Heart right ventricle (tissue), 16 donors: ENCODE measurements around the gene CCNG1. TPM values are rescaled to one million over a fixed set of nuclear protein-coding genes. Genes with fewer than 3 reads are reported as not detected.

ENCODE experiments used
- ATAC-seq, 8 donors: fragments of 200-7000 bp; cut with Tn5 transposase; one replicate each; pipeline ENCODE4 v1.9.1; 2020; ENCODE audit warnings: mild to moderate bottlenecking in 8 of 8, moderate library complexity in 8 of 8, moderate number of reproducible peaks in 1 of 8
- DNase-seq, 2 donors: peaks; one replicate each; pipeline ENCODE4 v3.0.0-alpha.2; 2020
- H3K27ac ChIP-seq, 10 donors: fragments of 200-600 bp; sonication (generic) in 2 of 10; one replicate each; pipeline versions ENCODE4 v1.5.0 to v1.8.0; 2020 to 2022; ENCODE audit warnings: mild to moderate bottlenecking in 3 of 10
- H3K27me3 ChIP-seq, 7 donors: fragments of 200-600 bp; one replicate each; pipeline ENCODE4 v1.8.0; 2021 to 2022; ENCODE audit warnings: mild to moderate bottlenecking in 2 of 7
- H3K36me3 ChIP-seq, 9 donors: fragments of 200-600 bp; sonication (generic) in 1 of 9; one replicate each; pipeline versions ENCODE4 v1.5.0 to v1.8.0; 2020 to 2022; ENCODE audit warnings: mild to moderate bottlenecking in 2 of 9
- H3K4me1 ChIP-seq, 9 donors: fragments of 200-600 bp; sonication (generic) in 1 of 9; one replicate each; pipeline versions ENCODE4 v1.5.0 to v1.8.0; 2020 to 2022; ENCODE audit warnings: mild to moderate bottlenecking in 4 of 9
- H3K4me3 ChIP-seq, 10 donors: fragments of 200-600 bp; sonication (generic) in 2 of 10; one replicate each; pipeline versions ENCODE4 v1.5.0 to v1.8.0; 2020 to 2022; ENCODE audit warnings: mild to moderate bottlenecking in 7 of 10, moderate library complexity in 2 of 10
- H3K9me3 ChIP-seq, 11 donors: fragments of 200-600 bp in 10 of 11; sonication (generic) in 2 of 11; one replicate each; pipeline versions ENCODE4 v1.5.0 to v1.8.0; 2013 to 2022; ENCODE audit warnings: mild to moderate bottlenecking in 2 of 11, control low read depth in 1 of 11, moderate library complexity in 1 of 11
- WGBS, 2 donors: extraction: QIAGEN DNeasy Blood & Tissue Kit; methylation state at CpG; one replicate each; pipeline ENCODE4 v1.1.7; 2013; ENCODE audit warnings: inconsistent platforms in 1 of 2; 5-methylcytosine and 5-hydroxymethylcytosine counted together
- intact Hi-C, 10 donors: fragments of 100-400 bp; cut with DNase I; formaldehyde crosslinking; loops; one replicate each; pipeline versions ENCODE4 v1.11.1 to v1.14.2; 2022
- polyA plus RNA-seq, 2 donors: library from polyadenylated mRNA; stranded (reverse); fragments of 200-250 nt; gene quantifications; one replicate each; pipeline ENCODE4 v1.2.3, GENCODE V29; 2013
- total RNA-seq, 10 donors: library from RNA; stranded (reverse); fragmentation: NEBNext Ultra II Directional in 3 of 10; extraction: Animal tissue kit (Norgen Biotek cat#: 25700) in 3 of 10; gene quantifications; one replicate each; pipeline versions ENCODE4 v1.2.1 to v1.2.4, GENCODE V29; 2021 to 2023
- TF ChIP-seq, protein P1 (sequence below), 9 donors: fragments of 200-600 bp; sonication (generic) in 2 of 9; IDR thresholded peaks; one replicate each; pipeline versions ENCODE4 v1.5.0 to v1.8.0; 2021 to 2022; ENCODE audit warnings: antibody characterized with exemption in 9 of 9, mild to moderate bottlenecking in 5 of 9, moderate library complexity in 1 of 9
- donor health status: Arrhythmogenic right ventricular cardiomyopathy.
- donor health status: ischemic (EF 13 %, LVEDD 7.1; RV severe dilation, severe dysfunction).
- donor health status: healthy with polysubstance abuse.
- donor health status: DM: no; HTN: yes; CAD: no.
- donor health status: DM: no; HTN: no; CAD: no.
- donor health status: ischemic (EF 25% LVEDD 6.9; RV normal size, moderate dysfunction).
- donor health status: ischemic (EF 25% LVEDD 5.7; RV mildly dilated, moderate dysfunction).
- donor health status: healthy.
- donor health status: DM: yes; HTN: yes; CAD: no.
- donor health status: Ischemic cardiomyopathy.
- donor health status: ischemic (EF 35%, LVEDD 5.7; RV mildly dilated, moderate dysfunction).
- donor health status: nonischemic (EF 11% LVEDD 7.7; RV severe dilation, severe dysfunction).
- donor health status: DM: yes; HTN: yes; CAD: no.
- donor health status: PGD.
- donor health status: ischemic (EF 29% LVEDD 5.4; RV normal size, mild dysfunction).
- donor health status: nonischemic (EF 23%, LVEDD 6.1; RV moderate dilation, normal function).

Gene CCNG1
- total and polyA plus RNA-seq, 12 donors = 37.0 to 137 (median 66.1) TPM

DNA sequence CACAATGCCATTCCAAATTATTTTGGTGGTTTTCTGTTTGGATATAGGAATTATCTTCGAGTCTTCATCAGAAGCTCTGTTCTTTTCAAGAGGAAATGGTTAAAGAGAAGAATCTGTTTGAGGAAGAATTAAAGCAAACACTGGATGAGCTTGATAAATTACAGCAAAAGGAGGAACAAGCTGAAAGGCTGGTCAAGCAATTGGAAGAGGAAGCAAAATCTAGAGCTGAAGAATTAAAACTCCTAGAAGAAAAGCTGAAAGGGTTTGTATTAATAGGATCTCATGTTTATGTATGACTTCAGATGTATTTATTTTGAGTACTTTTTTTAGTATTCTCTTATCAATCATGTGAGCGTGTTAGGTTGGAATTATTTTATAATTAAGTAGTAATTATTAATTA lies 38.0 kb downstream of the CCNG1 start:
- peaks cover 0 to 78% (median 0%) of the 10 kb centered on the region in 9 donors for H3K36me3 ChIP-seq
- H3K4me3 ChIP-seq = no peak overlapping the region
- ATAC-seq = no peak
- intact Hi-C loops = no loop called here
- no peak overlapping the region for H3K27ac ChIP-seq
- H3K27me3 ChIP-seq = no peaks in the 10 kb centered on the region
- WGBS, 2 donors = 89 to 90% methylated on average over 2 of the region's 2 CpGs
- DNase-seq = no peak
- H3K9me3 ChIP-seq = no peaks in the 10 kb centered on the region
- TF ChIP-seq, protein P1, sequence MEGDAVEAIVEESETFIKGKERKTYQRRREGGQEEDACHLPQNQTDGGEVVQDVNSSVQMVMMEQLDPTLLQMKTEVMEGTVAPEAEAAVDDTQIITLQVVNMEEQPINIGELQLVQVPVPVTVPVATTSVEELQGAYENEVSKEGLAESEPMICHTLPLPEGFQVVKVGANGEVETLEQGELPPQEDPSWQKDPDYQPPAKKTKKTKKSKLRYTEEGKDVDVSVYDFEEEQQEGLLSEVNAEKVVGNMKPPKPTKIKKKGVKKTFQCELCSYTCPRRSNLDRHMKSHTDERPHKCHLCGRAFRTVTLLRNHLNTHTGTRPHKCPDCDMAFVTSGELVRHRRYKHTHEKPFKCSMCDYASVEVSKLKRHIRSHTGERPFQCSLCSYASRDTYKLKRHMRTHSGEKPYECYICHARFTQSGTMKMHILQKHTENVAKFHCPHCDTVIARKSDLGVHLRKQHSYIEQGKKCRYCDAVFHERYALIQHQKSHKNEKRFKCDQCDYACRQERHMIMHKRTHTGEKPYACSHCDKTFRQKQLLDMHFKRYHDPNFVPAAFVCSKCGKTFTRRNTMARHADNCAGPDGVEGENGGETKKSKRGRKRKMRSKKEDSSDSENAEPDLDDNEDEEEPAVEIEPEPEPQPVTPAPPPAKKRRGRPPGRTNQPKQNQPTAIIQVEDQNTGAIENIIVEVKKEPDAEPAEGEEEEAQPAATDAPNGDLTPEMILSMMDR (IDR thresholded peaks at IDR 0.05) = no peak
- no peaks in the 10 kb centered on the region for H3K4me1 ChIP-seq

DNA sequence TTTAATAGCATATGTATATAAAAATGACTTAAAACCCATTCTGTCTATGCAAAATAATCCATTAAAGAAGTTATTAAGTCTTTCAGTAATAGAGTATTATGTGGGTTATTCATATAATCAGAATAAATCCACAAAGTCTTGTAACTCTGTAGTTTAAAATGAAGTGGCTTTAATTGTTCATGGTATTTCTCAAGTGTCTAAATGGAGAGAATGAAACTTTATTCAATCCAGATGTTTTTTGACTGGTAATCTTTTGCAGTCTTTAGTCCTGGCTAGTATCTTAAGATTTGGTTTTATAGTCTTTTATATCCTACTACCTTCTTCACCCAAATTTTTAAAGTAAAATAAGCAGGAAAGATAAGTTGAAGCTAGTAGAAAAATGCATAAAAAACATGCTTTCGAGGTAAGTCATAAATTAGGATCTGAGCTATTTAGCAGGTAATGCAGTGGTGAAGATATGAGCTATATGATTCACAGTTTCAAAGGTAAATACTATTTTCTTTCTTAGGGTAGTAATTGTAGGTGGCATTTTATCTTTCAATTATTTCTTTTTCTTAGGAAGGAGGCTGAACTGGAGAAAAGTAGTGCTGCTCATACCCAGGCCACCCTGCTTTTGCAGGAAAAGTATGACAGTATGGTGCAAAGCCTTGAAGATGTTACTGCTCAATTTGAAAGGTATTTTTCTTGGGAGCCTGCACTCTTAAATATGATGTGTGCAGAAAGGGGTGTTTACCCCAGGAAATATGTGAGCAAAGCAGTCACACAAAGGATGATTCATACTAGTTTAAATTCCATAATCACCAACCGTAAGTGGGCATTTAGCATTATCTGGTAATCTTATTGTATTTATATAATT lies 41.0 kb downstream of the CCNG1 start:
- DNase-seq (no peak), ATAC-seq (no peak)
- H3K4me3 ChIP-seq = no peak overlapping the region
- WGBS, 2 donors = 95 to 99% methylated on average over 2 of the region's 2 CpGs
- peaks cover 0 to 64% (median 0%) of the 10 kb centered on the region in 9 donors for H3K36me3 ChIP-seq
- H3K27me3 ChIP-seq = no peaks in the 10 kb centered on the region
- H3K27ac ChIP-seq = no peak overlapping the region
- TF ChIP-seq, protein P1 (IDR thresholded peaks at IDR 0.05) = no peak
- intact Hi-C loops = no loop called here
- H3K4me1 ChIP-seq = no peaks in the 10 kb centered on the region
- H3K9me3 ChIP-seq = no peaks in the 10 kb centered on the region

DNA sequence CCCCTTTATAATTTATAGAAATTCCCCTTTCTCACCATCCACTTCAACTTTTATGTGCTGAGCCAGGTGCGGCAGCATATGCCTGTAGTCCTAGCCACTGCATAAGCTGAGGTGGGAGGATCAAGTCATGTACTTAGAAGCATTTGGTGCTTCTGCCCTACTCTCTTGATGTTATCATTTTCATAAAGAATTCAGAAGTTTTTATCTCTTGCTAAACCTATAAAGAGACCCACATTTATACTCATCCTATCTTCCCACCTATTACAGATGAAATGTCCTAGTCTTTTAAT lies 41.5 kb downstream of the CCNG1 start:
- no peaks in the 10 kb centered on the region for H3K4me1 ChIP-seq
- no peak for DNase-seq
- intact Hi-C loops = no loop called here
- WGBS, 2 donors = 96% methylated on average over 1 of the region's 1 CpG
- no peak overlapping the region for H3K4me3 ChIP-seq
- no peak for ATAC-seq
- no peaks in the 10 kb centered on the region for H3K9me3 ChIP-seq
- no peak overlapping the region for H3K27ac ChIP-seq
- no peaks in the 10 kb centered on the region for H3K27me3 ChIP-seq
- TF ChIP-seq, protein P1 (IDR thresholded peaks at IDR 0.05) = no peak
- peaks cover 0 to 60% (median 0%) of the 10 kb centered on the region in 9 donors for H3K36me3 ChIP-seq

DNA sequence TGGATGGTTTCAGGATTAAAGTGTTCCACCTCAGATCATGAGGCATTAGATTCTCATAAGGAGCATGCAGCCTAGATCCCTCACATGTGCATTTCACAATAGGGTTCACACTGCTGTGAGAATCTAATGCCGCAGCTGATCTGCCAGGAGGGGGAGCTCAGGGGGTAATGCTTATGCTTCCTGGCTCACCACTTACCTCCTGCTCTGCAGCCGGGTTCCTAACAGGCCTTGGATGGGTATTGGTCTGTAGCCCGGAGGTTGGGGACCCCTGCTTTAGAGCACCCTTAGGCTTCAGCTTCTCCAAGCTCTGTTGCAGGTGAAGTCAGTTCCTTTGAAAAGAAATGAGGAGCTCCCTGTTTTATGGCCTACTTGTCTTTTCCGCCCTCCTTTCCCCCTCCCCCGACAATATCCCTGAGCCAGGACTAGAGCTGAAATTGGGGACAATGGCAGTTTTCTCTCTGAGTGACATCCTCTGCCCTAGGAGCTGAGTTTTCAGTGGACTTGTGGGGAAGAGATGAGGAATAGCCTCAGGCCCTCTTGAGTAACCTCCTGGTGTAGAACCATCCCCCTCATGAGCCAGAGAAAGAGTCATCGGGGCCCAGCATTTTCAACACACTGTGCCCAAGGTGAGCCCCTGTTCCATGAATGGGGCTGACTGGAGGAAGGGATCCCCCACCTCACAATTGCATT lies 51.8 kb downstream of the CCNG1 start:
- Histone ChIP-seq H3K4me1 (no peaks in the 10 kb centered on the region), H3K9me3 (no peaks in the 10 kb centered on the region), H3K4me3 (no peak overlapping the region), H3K27me3 (no peaks in the 10 kb centered on the region), H3K27ac (no peak overlapping the region), H3K36me3 (peaks cover 0 to 8% (median 0%) of the 10 kb centered on the region in 9 donors)
- ATAC-seq (no peak), DNase-seq (no peak)
- 83 to 92% methylated on average over 6 of the region's 6 CpGs for WGBS, 2 donors
- intact Hi-C loops = no loop called here
- TF ChIP-seq, protein P1 (IDR thresholded peaks at IDR 0.05) = peak in 1 of 9 donors; percentile 10
